Measurements from ENCODE around the gene INTS7. TPM values are rescaled to one million over a fixed set of nuclear protein-coding genes. Genes with fewer than 3 reads are reported as not detected.

INTS7 gene
- total and polyA plus RNA-seq, 2 experiments from 2014 or later = 10.9 to 34.0 TPM

DNA sequence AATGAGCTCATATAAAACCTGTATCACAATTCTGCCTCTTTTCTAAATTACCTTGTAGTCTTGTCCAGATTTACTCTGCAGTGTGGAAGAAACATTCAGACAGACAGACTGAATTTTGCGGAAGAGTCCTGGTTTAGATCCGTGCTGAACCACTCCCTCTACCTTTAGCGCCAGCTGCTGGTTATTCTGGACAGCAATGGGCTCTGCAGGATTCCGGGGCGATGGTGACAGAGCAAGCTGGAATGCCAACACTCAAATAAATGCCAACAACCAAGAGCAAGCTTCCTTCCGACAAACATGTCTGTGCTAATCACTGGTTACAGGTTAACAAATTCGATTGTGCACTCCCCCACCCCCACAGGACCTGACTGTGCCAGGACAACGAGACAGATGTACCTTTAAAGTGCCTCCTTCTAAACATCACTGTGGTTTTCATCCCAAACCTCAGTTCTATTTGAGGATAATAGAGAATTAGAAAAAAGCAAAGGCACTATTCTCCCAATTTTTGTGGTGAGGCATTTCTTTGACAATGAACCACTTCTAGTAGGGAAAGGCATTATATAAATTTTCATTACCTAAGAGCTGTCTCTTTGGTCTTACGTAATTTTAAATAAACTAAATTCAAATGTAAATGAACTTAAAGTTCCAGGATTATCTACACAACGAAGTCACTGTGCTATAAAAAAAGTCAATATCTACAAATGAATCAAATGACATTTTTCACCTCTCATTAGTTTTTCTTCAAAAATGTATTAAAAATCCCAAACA lies 90.4 kb downstream of the INTS7 start:
- ATAC-seq = peak; percentile 85
- DNase-seq (ENCODE audit: low spot score) = peak; percentile 70
- Mint-ChIP-seq H3K27ac (no peak overlapping the region), H3K36me3 (ENCODE audit: low read depth) (peaks cover 17% of the 10 kb centered on the region; the same call in 2 of the 3 replicates), H3K4me3 (no peak overlapping the region), H3K4me1 (peaks cover 15% of the 10 kb centered on the region), H3K27me3 (ENCODE audit: insufficient read depth, low read depth, poor library complexity) (peaks cover 9% of the 10 kb centered on the region), H3K9me3 (no peaks in the 10 kb centered on the region; the same call in 2 of the 3 replicates)
- H3K9me2 ChIP-seq (ENCODE audit: insufficient read depth) = no peaks in the 10 kb centered on the region
- peaks cover 47% of the 10 kb centered on the region for H3K27me3 ChIP-seq (ENCODE audit: insufficient read depth)
- no peaks in the 10 kb centered on the region for H3K79me2 ChIP-seq (replicated peaks; ENCODE audit: insufficient read depth)
- H3F3A ChIP-seq (replicated peaks; ENCODE audit: low read depth) = no peaks in the 10 kb centered on the region; the same call in 1 of the 2 replicates
- no peak overlapping the region for H3K27ac ChIP-seq (ENCODE audit: low read depth)
- TF ChIP-seq CTCF (conservative IDR thresholded peaks at IDR 0.05; ENCODE audit: low read depth in 2 of 2) (peak; percentile 64 to 83), CREB1 (CRISPR knock-in tag; IDR thresholded peaks at IDR 0.05; ENCODE audit: low read depth) (no peak), ZNF114 (CRISPR knock-in tag; IDR thresholded peaks at IDR 0.05) (no peak), EZH2 (IDR thresholded peaks at IDR 0.05; ENCODE audit: low read depth, unreplicated experiment) (no peak)
- H4K20me1 ChIP-seq (replicated peaks; ENCODE audit: insufficient read depth) = peaks cover 15% of the 10 kb centered on the region
- H3K4me3 ChIP-seq = no peak overlapping the region
- H3K4me1 ChIP-seq (ENCODE audit: insufficient read depth) = peaks cover 21% of the 10 kb centered on the region
- no peak overlapping the region for H2AFZ ChIP-seq
- no peaks in the 10 kb centered on the region for H3K36me3 ChIP-seq (ENCODE audit: insufficient read depth)
- H3K4me2 ChIP-seq = no peak overlapping the region

DNA sequence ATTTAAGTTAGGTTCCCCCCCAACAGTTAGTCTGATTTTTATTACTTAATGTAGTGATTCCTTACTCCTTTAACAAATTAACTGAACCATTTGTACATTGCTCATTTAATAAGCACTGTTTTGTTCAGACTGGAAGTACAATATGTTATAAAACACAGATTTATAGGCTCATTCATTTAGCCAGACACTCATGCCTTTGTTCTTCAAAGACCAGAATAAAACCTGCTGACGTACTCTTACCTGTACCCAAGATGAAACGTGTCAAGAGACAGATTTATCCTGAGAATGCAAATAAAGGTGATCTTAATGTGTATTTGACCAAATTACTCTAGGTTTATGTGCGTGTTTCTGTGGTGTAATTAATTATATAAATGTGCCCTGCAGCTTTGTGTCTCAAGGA lies 92.8 kb downstream of the INTS7 start:
- H3K79me2 ChIP-seq (replicated peaks; ENCODE audit: insufficient read depth) = no peaks in the 10 kb centered on the region
- no peak for DNase-seq (ENCODE audit: low spot score)
- H3K27me3 Mint-ChIP-seq (ENCODE audit: insufficient read depth, low read depth, poor library complexity) = peaks cover 6% of the 10 kb centered on the region

More for the DNA sequence above, 92.8 kb downstream of the INTS7 start:
- Histone ChIP-seq H3K27ac (ENCODE audit: low read depth) (no peak overlapping the region), H3K4me3 (no peak overlapping the region), H3K27me3 (ENCODE audit: insufficient read depth) (peaks cover 23% of the 10 kb centered on the region), H2AFZ (no peak overlapping the region), H3K36me3 (ENCODE audit: insufficient read depth) (no peaks in the 10 kb centered on the region), H3K4me2 (no peak overlapping the region), H3F3A (replicated peaks; ENCODE audit: low read depth) (no peaks in the 10 kb centered on the region), H3K9me2 (ENCODE audit: insufficient read depth) (no peaks in the 10 kb centered on the region), H3K4me1 (ENCODE audit: insufficient read depth) (peaks cover 11% of the 10 kb centered on the region; the same call in 1 of the 2 replicates), H4K20me1 (replicated peaks; ENCODE audit: insufficient read depth) (peaks cover 5% of the 10 kb centered on the region; the same call in 1 of the 2 replicates)
- Mint-ChIP-seq H3K4me1 (peaks cover 11% of the 10 kb centered on the region; the same call in 2 of the 3 replicates), H3K36me3 (ENCODE audit: low read depth) (peaks cover 14% of the 10 kb centered on the region; the same call in 2 of the 3 replicates), H3K4me3 (no peak overlapping the region), H3K9me3 (no peaks in the 10 kb centered on the region; the same call in 2 of the 3 replicates), H3K27ac (no peak overlapping the region)
- no peak for TF ChIP-seq ETS1 (IDR thresholded peaks at IDR 0.05)
- ATAC-seq = no peak

Data from GM23338 (cell line).